Pancreas (tissue), 10 donors: ENCODE measurements around the gene IFT20. TPM values are rescaled to one million over a fixed set of nuclear protein-coding genes. Genes with fewer than 3 reads are reported as not detected.

ENCODE experiments used
- ATAC-seq, 4 donors: fragments of 200-7000 bp; cut with Tn5 transposase; one replicate each; pipeline versions ENCODE4 v1.8.0 to v1.9.1; 2020; ENCODE audit warnings: mild to moderate bottlenecking in 4 of 4, moderate library complexity in 4 of 4
- DNase-seq, 6 donors: peaks; one replicate each; pipeline ENCODE4 v3.0.0-alpha.2; 2020
- FAIRE-seq: peaks from 2 replicates; lab custom pipeline; 2012; peaks lifted over from hg19 to GRCh38; lab: Jason Lieb, UNC
- H3K27ac ChIP-seq, 4 donors: fragments of 200-600 bp; sonication (generic); 1 replicate in 3 of 4; 2 replicates in 1 of 4; pipeline versions ENCODE4 v1.5.0 to v1.8.0; 2020
- H3K27me3 ChIP-seq, 4 donors: fragments of 200-600 bp; one replicate each; pipeline ENCODE4 v1.8.0; 2021
- H3K36me3 ChIP-seq, 3 donors: fragments of 200-600 bp; sonication (generic) in 1 of 3; one replicate each; pipeline versions ENCODE4 v1.5.0 to v1.8.0; 2020 to 2021
- H3K4me1 ChIP-seq, 3 donors: fragments of 200-600 bp; one replicate each; pipeline ENCODE4 v1.8.0; 2021
- H3K4me3 ChIP-seq, 4 donors: fragments of 200-600 bp; sonication (generic) in 2 of 4; one replicate each; pipeline versions ENCODE4 v1.5.0 to v1.8.0; 2020 to 2021
- H3K9me3 ChIP-seq, 4 donors: fragments of 200-600 bp; one replicate each; pipeline ENCODE4 v1.8.0; 2021
- WGBS, 2 donors: extraction: QIAGEN DNeasy Blood & Tissue Kit; methylation state at CpG; one replicate each; pipeline ENCODE4 v1.1.7; 2013; 5-methylcytosine and 5-hydroxymethylcytosine counted together
- intact Hi-C, 3 donors: fragments of 100-400 bp; cut with DNase I; formaldehyde crosslinking; loops; one replicate each; pipeline versions ENCODE4 v1.11.1 to v1.14.2; 2022
- polyA plus RNA-seq, 2 donors: library from polyadenylated mRNA; stranded (reverse); fragments of 200-250 nt; gene quantifications; one replicate each; pipeline ENCODE4 v1.2.3, GENCODE V29; 2013
- total RNA-seq, 6 donors: library from RNA; stranded (reverse); fragmentation: NEBNext Ultra II Directional in 4 of 6; extraction: Animal tissue kit (Norgen Biotek cat#: 25700) in 4 of 6; gene quantifications; one replicate each; pipeline versions ENCODE4 v1.2.1 to v1.2.4, GENCODE V29; 2021 to 2023
- TF ChIP-seq, protein P1 (sequence below), 4 donors: fragments of 200-600 bp; sonication (generic) in 3 of 4; IDR thresholded peaks; one replicate each; pipeline versions ENCODE4 v1.5.0 to v1.8.0; 2021; ENCODE audit warnings: antibody characterized with exemption in 4 of 4
- donor health status: healthy with polysubstance abuse.
- donor health status: DM: no; HTN: no; CAD: no; lungs with moderate emphysema.
- donor health status: DM: no; HTN: no; CAD: no.
- donor health status: control.
- donor health status: control.
- donor health status: Bipolar disorder and iron deficiency.
- donor health status: DM: yes; HTN: yes; CAD: no.
- donor health status: DM: no; HTN: no; CAD: no.
- donor health status: DM: no; HTN: no; CAD: no.
- donor health status: DM: yes; HTN: yes; CAD: no.

The IFT20 gene
- total and polyA plus RNA-seq, 8 donors, result 42.3 to 79.0 (median 50.3) TPM

GRCh38 chr17:28357061-28357900, 22.0 kb upstream of the IFT20 start, which contains the start of gene POLDIP2:
Gene POLDIP2, minus strand, starts transcription at chr17:28357527. Its CDS starts 79 bp downstream, at chr17:28357448.
- peak; percentile 94 to 99 (median 95) for DNase-seq
- TF ChIP-seq, protein P1, sequence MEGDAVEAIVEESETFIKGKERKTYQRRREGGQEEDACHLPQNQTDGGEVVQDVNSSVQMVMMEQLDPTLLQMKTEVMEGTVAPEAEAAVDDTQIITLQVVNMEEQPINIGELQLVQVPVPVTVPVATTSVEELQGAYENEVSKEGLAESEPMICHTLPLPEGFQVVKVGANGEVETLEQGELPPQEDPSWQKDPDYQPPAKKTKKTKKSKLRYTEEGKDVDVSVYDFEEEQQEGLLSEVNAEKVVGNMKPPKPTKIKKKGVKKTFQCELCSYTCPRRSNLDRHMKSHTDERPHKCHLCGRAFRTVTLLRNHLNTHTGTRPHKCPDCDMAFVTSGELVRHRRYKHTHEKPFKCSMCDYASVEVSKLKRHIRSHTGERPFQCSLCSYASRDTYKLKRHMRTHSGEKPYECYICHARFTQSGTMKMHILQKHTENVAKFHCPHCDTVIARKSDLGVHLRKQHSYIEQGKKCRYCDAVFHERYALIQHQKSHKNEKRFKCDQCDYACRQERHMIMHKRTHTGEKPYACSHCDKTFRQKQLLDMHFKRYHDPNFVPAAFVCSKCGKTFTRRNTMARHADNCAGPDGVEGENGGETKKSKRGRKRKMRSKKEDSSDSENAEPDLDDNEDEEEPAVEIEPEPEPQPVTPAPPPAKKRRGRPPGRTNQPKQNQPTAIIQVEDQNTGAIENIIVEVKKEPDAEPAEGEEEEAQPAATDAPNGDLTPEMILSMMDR (IDR thresholded peaks at IDR 0.05), result no peak
- no peaks in the 10 kb centered on the region for H3K9me3 ChIP-seq
- no peak for FAIRE-seq
- H3K27me3 ChIP-seq, result no peaks in the 10 kb centered on the region
- intact Hi-C loops, result no loop called here
- H3K4me3 ChIP-seq, result peak within 1 kb of the TSS; percentile 91 to 99 (median 96)
- 0% methylated on average over 73 to 80 of the region's 80 CpGs for WGBS, 2 donors
- H3K27ac ChIP-seq, result peak within 1 kb of the TSS; percentile 81 to 92 (median 84)
- H3K4me1 ChIP-seq, result peaks cover 0 to 17% (median 16%) of the 10 kb centered on the region in 3 donors
- H3K36me3 ChIP-seq, result peaks cover 3 to 50% (median 20%) of the 10 kb centered on the region in 3 donors
- peak; percentile 98 to 99 (median 99) for ATAC-seq

DNA sequence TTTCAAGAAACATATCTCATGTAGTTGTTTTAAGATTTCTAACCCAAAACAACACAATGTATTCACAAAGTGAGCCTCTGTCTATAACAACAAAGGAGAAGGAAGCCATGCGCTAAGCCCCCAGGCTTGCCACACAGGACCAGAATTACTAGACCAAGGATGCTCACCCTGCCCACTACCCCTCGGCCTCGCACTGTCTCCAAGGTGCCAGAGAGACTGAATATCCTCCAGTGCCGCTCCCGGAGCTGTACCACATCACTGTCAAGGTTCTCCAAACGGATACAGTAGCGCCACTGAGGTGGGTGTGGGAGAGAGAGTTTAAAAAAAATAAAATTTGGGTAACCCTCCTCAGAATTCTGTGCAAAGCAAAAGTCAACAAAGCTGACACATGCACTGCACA, 15.0 kb upstream of the IFT20 start:
- H3K4me3 ChIP-seq, result no peak overlapping the region
- ATAC-seq (no peak), DNase-seq (no peak), FAIRE-seq (no peak)
- H3K27me3 ChIP-seq, result no peaks in the 10 kb centered on the region
- TF ChIP-seq, protein P1 (IDR thresholded peaks at IDR 0.05), result no peak
- H3K27ac ChIP-seq, result no peak overlapping the region
- H3K36me3 ChIP-seq, result peaks cover 0 to 50% (median 27%) of the 10 kb centered on the region in 3 donors
- no peaks in the 10 kb centered on the region for H3K9me3 ChIP-seq
- WGBS, 2 donors, result 84 to 86% methylated on average over 7 of the region's 7 CpGs
- peaks cover 26 to 34% (median 28%) of the 10 kb centered on the region in 3 donors for H3K4me1 ChIP-seq
- intact Hi-C loops, result no loop called here

- TF ChIP-seq, protein P1 (IDR thresholded peaks at IDR 0.05), result no peak
- FAIRE-seq, result no peak
Observed at GRCh38 chr17:28348979-28349378, 13.7 kb upstream of the IFT20 start.

DNA sequence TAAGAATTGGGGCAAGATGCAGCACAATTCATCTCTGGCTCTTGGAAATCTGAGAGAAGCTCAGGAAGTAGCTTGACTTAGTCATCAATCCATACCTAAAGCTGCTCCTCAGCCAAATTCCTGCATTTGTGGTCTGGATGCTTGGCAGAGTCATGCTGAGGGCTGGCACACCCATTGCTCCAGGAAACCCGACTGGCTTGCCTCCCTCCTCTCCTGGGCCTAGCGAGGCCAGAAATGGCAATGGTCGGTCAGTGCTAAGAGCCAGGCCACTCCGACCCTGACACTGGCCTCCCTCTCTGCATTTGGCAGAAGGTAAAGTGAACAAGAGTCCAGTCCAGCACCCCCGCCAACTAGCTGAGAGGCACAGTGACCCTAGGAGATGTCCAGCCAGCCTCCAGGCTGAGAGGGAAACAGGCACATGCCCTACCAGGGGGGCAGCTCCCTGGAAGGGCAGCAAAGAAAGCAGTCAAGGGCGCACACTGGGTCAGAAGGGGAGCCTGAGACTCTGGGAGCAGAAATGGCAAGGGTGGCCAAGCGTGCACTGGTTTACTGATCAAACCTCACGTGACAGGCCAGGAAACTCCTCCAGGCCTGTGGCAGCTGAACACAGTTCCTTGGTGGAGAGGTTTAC, 12.1 kb upstream of the IFT20 start:
- intact Hi-C loops, result no loop called here
- peaks cover 30 to 43% (median 32%) of the 10 kb centered on the region in 3 donors for H3K4me1 ChIP-seq
- ATAC-seq (peak; percentile 5 to 30 (median 22)), FAIRE-seq (no peak), DNase-seq (peak in 3 of 6 donors; percentile 42 to 53 (median 47))
- 34 to 35% methylated on average over 8 of the region's 8 CpGs for WGBS, 2 donors
- peak overlapping the region; percentile 46 to 83 (median 74) for H3K27ac ChIP-seq
- TF ChIP-seq, protein P1 (IDR thresholded peaks at IDR 0.05), result no peak
- peaks cover 5 to 53% (median 21%) of the 10 kb centered on the region in 3 donors for H3K36me3 ChIP-seq
- H3K9me3 ChIP-seq, result no peaks in the 10 kb centered on the region
- H3K27me3 ChIP-seq, result no peaks in the 10 kb centered on the region
- H3K4me3 ChIP-seq, result peak overlapping the region in 1 of 4 donors; percentile 14

More at GRCh38 chr17:28348979-28349378, 13.7 kb upstream of the IFT20 start:
- intact Hi-C loops, result no loop called here
- no peaks in the 10 kb centered on the region for H3K27me3 ChIP-seq
- DNase-seq, result no peak
- peaks cover 30 to 43% (median 32%) of the 10 kb centered on the region in 3 donors for H3K4me1 ChIP-seq
- ATAC-seq, result no peak
- no peak overlapping the region for H3K4me3 ChIP-seq
- WGBS, 2 donors, result 71 to 78% methylated on average over 3 of the region's 3 CpGs
- H3K9me3 ChIP-seq, result no peaks in the 10 kb centered on the region
- peaks cover 5 to 52% (median 27%) of the 10 kb centered on the region in 3 donors for H3K36me3 ChIP-seq
- no peak overlapping the region for H3K27ac ChIP-seq
